ENCODE results near the gene DAAM1.

Gene DAAM1

GRCh38 chr14:59313658-59314608 is 125.5 kb downstream of the DAAM1 start:
- Mint-ChIP-seq H3K27me3 (ENCODE audit: low read depth, poor library complexity) (no peaks in the 10 kb centered on the region), H3K27ac (peak overlapping the region; percentile 21), H3K4me3 (no peak overlapping the region), H3K9me3 (no peaks in the 10 kb centered on the region), H3K4me1 (peaks cover 28% of the 10 kb centered on the region), H3K36me3 (ENCODE audit: low read depth) (no peaks in the 10 kb centered on the region)
- TF ChIP-seq CTCF (IDR thresholded peaks at IDR 0.05): no peak
- no peak for DNase-seq

GRCh38 chr14:59314953-59315599 is 126.6 kb downstream of the DAAM1 start:
- Mint-ChIP-seq H3K36me3 (ENCODE audit: low read depth) (no peaks in the 10 kb centered on the region), H3K4me3 (no peak overlapping the region), H3K9me3 (no peaks in the 10 kb centered on the region), H3K27me3 (ENCODE audit: low read depth, poor library complexity) (no peaks in the 10 kb centered on the region), H3K27ac (no peak overlapping the region), H3K4me1 (peaks cover 22% of the 10 kb centered on the region)
- DNase-seq: no peak
- no peak for TF ChIP-seq CTCF (IDR thresholded peaks at IDR 0.05)

- Mint-ChIP-seq H3K4me1 (peaks cover 11% of the 10 kb centered on the region), H3K27me3 (ENCODE audit: low read depth, poor library complexity) (no peaks in the 10 kb centered on the region), H3K27ac (no peak overlapping the region), H3K9me3 (no peaks in the 10 kb centered on the region), H3K4me3 (no peak overlapping the region), H3K36me3 (ENCODE audit: low read depth) (no peaks in the 10 kb centered on the region)
- TF ChIP-seq CTCF (IDR thresholded peaks at IDR 0.05): no peak
- DNase-seq: no peak
Observed at GRCh38 chr14:59316151-59316830, 127.8 kb downstream of the DAAM1 start.

GRCh38 chr14:59317346-59317745 is 128.9 kb downstream of the DAAM1 start:
- H3K27ac Mint-ChIP-seq: no peak overlapping the region
- H3K4me1 Mint-ChIP-seq: peaks cover 6% of the 10 kb centered on the region
- H3K27me3 Mint-ChIP-seq (ENCODE audit: low read depth, poor library complexity): no peaks in the 10 kb centered on the region
- no peak for DNase-seq
- H3K9me3 Mint-ChIP-seq: no peaks in the 10 kb centered on the region
- no peak overlapping the region for H3K4me3 Mint-ChIP-seq
- no peak for TF ChIP-seq CTCF (IDR thresholded peaks at IDR 0.05)
- H3K36me3 Mint-ChIP-seq (ENCODE audit: low read depth): peaks cover 6% of the 10 kb centered on the region

- H3K27me3 Mint-ChIP-seq (ENCODE audit: low read depth, poor library complexity): no peaks in the 10 kb centered on the region
- H3K36me3 Mint-ChIP-seq (ENCODE audit: low read depth): peaks cover 12% of the 10 kb centered on the region
- H3K27ac Mint-ChIP-seq: peak overlapping the region; percentile 69
- no peaks in the 10 kb centered on the region for H3K9me3 Mint-ChIP-seq
- no peak for DNase-seq
- H3K4me3 Mint-ChIP-seq: no peak overlapping the region
- TF ChIP-seq CTCF (IDR thresholded peaks at IDR 0.05): no peak
- H3K4me1 Mint-ChIP-seq: peaks cover 4% of the 10 kb centered on the region
Observed at GRCh38 chr14:59317798-59318505, 129.5 kb downstream of the DAAM1 start.
